DMS53 (cell line): ENCODE data around the gene WDR37.

Experiments used
- DNase-seq: peaks from one replicate; lab custom pipeline; 2025; lab: John Stamatoyannopoulos, UW

Gene WDR37

DNA sequence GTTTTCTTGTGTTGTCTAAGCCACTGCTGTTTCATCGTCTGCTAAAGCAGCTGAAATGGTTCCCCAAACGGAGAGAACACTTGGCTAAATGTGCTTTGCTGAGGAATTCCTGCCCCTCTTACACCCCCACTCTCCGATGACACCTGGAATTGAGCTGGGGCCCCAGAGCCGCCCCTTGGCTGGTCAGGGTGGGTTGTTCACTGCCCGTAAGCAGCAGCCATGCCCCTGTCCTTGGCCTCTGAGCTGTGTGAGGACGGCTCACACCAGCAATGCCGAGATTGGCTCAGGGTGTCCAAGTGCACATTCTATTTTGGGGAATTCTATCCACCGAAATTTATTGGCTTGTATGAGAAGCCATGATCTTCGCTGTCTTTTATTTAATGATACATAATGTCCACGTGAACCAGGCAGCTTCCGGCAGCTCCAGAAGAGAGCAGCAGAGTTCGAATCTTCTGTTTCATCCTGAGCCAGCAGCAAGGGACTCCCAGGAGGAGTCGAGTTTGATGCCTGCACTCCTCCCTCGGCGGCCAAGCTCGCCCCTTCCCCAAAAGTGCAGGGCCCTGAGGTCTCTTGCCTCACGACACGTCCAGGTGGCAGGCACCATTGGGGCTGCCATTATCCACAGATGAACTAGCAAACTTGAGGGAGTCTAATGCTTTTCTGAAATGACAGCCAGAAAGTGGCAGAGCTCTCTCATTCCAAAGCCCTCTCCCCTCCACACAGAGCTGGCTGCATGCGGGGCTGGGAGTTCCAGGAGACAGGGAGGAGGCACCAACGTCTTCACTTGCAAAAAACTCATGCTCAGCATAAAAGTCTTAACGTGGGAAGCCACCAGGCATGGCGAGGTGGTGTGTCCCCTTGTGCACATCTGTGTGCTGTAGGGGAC is 114.0 kb downstream of the WDR37 start:
- DNase-seq = no peak

DNA sequence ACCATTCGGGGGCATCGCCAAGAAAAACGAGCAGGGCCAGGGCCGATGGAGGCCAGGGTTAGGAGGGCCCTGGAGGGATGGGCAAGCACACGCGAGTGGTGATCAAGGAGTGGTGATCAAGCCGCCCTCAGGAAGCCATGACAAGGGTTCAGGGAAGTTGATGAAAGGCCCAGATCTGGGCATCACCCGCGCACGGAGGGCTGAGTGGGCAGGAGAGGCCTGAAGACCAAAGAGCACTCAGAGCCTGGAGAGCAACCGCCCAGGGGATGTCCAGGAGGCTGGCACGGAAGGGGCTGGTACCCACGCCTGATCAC is 114.6 kb downstream of the WDR37 start:
- DNase-seq = no peak

DNA sequence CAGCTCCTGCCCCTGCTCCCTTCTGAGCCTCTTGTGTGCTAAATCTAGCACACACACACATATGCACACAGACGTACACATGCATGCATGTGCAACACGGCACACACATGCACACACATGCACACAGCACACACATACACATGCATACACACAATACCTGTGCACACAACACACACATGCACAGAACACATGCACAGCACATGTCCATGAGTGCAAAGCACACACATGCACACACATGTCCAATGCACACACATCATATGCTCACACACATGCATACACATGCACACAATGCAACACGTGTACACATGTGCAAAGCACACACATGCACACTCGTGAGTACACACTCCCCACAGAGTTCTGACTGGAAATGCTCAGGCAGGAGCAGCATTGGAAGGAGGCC is 115.0 kb downstream of the WDR37 start:
- no peak for DNase-seq

DNA sequence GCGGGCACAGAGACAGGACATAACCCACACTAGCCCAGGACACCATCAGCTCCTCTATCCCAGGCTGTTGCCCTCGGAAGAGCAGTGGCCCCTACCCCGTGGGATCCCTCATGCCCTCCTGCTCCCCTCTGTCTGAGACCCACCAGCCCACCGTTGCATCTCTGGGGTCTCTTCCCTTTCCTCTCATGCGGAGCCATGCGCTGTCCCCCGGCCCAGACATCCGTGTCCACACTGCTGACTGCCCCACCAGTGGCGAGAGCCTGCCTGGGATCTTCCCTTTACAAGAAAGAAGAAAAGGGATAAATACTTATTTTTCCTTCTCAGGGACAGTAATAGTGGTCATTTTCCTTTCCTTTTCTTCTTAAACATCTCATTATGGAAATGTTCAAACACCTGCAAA is 115.4 kb downstream of the WDR37 start:
- DNase-seq = no peak

DNA sequence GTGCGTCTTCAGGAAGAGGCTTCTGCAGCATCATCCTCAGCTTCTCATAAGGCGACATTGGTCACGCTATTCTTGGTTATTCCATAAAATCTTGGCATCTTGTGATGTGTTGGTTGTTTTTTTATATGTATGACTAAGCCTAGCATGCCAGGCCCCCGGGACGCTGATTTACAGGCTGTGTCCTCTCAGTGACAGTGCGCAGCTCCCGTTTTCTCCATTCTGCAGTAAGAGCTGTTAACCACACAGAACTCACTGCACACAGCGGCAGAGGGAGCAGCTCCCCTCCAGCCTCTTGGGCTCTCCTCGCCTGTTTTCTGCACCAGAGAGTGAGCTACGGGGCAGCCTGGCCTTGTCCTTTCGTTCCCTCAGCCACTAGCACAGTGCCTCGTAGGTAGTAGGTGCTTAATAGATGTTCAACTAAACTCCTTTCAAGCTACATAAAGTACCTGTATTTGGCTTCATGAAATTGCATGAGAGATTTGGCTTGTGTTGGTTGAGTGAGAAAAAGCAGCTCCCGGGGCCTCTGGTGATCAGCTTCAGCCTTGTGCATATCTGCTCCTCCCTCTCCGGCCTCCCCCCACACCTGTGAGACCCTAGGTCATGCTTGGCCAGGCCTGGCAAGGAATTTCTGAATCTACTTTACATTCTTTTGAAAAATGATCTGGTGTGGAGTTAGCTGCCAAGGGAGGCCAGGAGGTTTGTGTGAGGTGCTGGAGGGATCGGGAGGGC is 116.2 kb downstream of the WDR37 start:
- DNase-seq = no peak

DNA sequence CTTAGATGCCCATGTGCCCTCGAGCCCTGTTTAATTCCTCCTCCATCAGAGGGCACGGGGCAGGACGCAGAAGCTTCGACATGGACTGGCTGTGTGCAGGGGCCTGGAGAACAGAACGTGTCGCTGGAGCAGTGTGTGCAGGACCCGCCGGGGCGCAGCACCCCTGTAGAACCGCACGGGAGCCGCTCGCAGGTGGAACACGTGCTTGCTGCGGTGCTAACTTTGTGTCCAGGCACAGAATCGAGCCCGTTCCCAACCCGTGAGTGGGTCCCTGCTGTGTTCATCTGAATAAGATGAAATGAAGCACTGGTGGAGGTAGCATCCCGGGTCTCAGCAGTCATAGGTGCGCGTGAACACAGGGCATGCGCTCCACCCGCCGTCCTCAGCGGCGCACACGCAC is 116.9 kb downstream of the WDR37 start:
- no peak for DNase-seq

DNA sequence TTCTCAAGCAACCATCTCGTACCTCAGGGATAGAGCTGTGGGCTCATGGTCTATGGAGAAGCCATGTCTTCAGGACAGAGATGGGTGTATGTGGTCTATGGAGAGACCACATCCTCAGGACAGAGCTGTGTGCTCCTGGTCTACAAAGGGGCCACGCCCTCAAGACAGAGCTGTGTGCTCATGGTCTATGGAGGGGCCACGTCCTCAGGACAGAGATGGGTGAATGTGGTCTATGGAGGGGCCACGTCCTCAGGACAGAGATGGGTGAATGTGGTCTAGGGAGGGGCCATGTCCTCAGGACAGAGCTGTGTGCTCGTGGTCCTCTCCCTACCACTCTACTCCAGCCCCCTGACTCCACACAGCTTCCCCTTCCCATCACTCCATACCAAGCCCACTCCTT is 117.8 kb downstream of the WDR37 start:
- DNase-seq = no peak

DNA sequence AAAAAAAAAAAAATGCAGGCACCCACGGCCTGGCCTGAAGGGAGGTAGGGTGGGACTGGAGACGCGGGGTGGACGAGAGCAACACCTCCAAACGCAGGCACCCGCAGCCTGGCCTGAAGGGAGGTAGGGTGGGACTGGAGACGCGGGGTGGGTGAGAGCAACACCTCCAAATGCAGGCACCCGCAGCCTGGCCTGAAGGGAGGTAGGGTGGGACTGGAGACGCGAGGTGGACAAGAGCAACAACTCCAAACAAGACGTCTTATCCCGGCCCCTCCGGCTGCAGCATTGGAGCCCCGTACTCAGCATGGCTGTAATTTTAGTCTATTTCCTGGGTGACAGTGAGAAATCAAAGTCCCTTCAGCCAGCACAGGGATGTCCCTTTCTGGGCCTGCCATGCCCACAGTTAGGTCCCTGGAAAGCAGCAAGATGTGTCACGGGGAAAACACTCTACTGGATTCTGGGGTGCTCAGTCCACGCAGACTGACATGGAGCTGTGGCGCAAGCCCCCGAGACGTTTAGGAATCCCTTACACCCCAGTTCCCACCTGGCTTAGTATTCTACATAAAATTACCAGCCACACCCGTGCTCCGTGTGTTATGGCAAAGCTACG is 119.9 kb downstream of the WDR37 start:
- DNase-seq = no peak

DNA sequence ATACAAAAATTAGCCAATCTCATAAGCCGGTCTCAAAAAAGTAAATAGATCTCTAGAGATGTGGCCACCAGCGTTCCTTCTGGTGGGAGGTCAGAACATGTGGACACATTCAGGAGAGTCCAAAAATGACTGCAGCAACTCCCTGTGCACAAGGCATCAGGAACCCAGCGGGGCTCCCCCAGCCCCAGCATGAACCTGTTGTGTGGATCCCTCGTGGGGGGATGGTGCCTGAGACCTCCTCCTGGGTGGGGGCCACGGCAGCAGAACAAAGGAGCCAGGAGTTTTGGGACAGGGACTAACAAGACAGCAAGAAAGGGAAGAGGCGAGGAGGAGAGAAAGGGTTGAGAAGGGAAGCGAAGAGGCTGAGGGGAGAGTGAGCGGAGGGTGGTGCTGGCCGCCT is 121.8 kb downstream of the WDR37 start:
- DNase-seq = no peak

DNA sequence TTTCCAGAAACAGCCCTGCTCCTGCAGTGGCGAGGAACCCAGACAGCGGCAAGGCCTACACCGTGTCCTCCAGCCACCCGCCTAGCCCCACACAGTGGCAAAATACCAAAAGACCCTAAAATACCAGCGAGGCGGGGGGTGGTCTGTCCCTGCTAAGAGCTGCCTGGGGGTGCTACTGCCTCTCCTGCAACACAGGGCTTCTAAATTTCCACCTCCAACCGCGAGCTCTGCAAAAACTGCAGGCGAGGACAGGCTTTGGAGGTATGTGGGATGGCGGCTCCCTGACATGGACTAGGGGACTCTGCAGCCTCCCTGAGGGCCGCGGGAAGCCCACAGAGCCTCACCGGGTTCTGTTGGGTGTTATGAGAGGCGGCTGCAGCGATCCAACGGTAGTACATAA is 122.3 kb downstream of the WDR37 start:
- no peak for DNase-seq

DNA sequence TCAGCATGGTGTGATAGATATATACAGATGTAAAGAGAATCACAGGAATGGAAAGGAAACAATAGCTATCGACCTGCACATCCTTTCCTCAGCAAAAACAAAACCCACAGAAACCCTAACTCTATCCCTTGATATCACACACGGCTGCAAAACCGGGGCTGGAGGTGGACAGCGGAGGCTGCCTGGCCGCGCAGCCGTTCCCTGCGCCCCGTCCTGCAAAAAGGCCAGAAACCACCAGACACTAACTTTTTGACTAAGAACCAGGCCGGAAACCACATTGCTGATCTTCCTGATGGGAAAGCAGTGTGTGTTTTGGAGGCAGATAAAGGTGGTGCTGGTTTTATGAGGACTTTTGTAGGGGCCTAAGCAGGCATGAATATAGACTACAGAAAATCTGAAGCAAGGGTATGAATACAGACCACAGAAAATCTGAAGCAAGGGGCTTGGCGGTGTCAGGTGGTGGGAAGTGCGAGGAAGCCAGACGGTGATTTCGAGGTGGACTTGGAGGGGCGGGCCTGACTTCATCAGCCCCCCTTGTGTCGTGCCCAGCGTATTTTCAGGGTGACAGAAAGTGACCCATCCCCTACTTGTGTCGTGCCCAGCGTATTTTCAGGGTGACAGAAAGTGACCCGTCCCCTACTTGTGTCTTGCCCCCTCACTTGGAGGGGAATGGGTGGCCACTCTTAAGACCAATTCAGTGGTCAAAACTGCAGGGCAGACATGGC is 123.3 kb downstream of the WDR37 start:
- DNase-seq = no peak

DNA sequence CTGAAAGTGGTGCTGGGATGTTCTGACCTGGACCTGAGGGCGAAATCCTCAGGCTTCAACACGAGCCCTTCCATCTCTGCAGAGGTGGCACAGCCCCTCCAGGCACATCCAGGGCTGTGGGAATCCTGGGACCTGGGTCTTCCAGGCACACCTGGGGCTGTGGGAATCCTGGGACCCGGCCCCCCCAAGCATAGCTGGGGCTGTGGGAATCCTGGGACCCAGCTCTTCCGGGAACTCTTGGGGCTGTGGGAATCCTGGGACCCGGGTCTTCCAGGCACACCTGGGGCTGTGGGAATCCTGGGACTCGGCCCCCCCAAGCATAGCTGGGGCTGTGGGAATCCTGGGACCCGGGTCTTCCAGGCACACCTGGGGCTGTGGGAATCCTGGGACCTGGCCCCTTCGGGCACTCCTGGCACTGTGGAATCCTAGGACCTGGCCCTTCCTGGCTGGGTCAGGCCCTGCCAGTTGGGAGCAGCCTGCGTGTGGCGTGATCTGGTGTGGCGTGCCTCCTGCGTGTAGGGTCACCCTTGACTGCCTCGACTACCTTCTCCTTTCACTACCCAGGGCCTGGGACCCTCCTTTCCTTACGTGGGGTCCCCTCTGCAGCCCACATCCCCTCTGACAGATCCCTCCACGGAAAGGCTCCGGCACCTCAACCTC is 124.0 kb downstream of the WDR37 start:
- DNase-seq = no peak

DNA sequence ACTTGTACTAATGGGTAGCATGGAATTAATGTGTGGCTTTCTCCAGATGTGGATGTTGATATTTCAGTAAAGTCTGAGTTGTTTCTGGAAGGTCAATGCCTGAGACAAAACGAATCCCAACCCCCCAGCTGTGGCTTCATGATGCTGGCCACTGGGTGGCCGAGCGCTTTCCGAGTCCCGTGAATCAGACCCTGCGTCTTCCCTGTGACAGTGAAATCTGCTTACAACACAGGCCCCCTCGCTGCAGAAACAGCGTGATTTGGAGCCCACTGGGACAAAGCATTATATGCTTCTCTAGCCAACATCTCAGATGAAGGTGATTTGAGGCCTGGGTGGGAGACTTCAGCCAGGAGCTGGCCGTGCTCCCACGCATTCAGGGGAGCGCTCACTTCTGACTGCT is 124.7 kb downstream of the WDR37 start:
- DNase-seq = no peak
